Pancreas (tissue), 10 donors: ENCODE results near the gene IL36RN. TPM values are rescaled to one million over a fixed set of nuclear protein-coding genes. Genes with fewer than 3 reads are reported as not detected.

Experiments used
- ATAC-seq, 4 donors: fragments of 200-7000 bp; cut with Tn5 transposase; one replicate each; pipeline versions ENCODE4 v1.8.0 to v1.9.1; 2020; ENCODE audit warnings: mild to moderate bottlenecking in 4 of 4, moderate library complexity in 4 of 4
- DNase-seq, 6 donors: peaks; one replicate each; pipeline ENCODE4 v3.0.0-alpha.2; 2020
- FAIRE-seq: peaks from 2 replicates; lab custom pipeline; 2012; peaks lifted over from hg19 to GRCh38; lab: Jason Lieb, UNC
- H3K27ac ChIP-seq, 4 donors: fragments of 200-600 bp; sonication (generic); 1 replicate in 3 of 4; 2 replicates in 1 of 4; pipeline versions ENCODE4 v1.5.0 to v1.8.0; 2020
- H3K27me3 ChIP-seq, 4 donors: fragments of 200-600 bp; one replicate each; pipeline ENCODE4 v1.8.0; 2021
- H3K36me3 ChIP-seq, 3 donors: fragments of 200-600 bp; sonication (generic) in 1 of 3; one replicate each; pipeline versions ENCODE4 v1.5.0 to v1.8.0; 2020 to 2021
- H3K4me1 ChIP-seq, 3 donors: fragments of 200-600 bp; one replicate each; pipeline ENCODE4 v1.8.0; 2021
- H3K4me3 ChIP-seq, 4 donors: fragments of 200-600 bp; sonication (generic) in 2 of 4; one replicate each; pipeline versions ENCODE4 v1.5.0 to v1.8.0; 2020 to 2021
- H3K9me3 ChIP-seq, 4 donors: fragments of 200-600 bp; one replicate each; pipeline ENCODE4 v1.8.0; 2021
- WGBS, 2 donors: extraction: QIAGEN DNeasy Blood & Tissue Kit; methylation state at CpG; one replicate each; pipeline ENCODE4 v1.1.7; 2013; 5-methylcytosine and 5-hydroxymethylcytosine counted together
- intact Hi-C, 3 donors: fragments of 100-400 bp; cut with DNase I; formaldehyde crosslinking; loops; one replicate each; pipeline versions ENCODE4 v1.11.1 to v1.14.2; 2022
- polyA plus RNA-seq, 2 donors: library from polyadenylated mRNA; stranded (reverse); fragments of 200-250 nt; gene quantifications; one replicate each; pipeline ENCODE4 v1.2.3, GENCODE V29; 2013
- total RNA-seq, 6 donors: library from RNA; stranded (reverse); fragmentation: NEBNext Ultra II Directional in 4 of 6; extraction: Animal tissue kit (Norgen Biotek cat#: 25700) in 4 of 6; gene quantifications; one replicate each; pipeline versions ENCODE4 v1.2.1 to v1.2.4, GENCODE V29; 2021 to 2023
- TF ChIP-seq, protein P1 (sequence below), 4 donors: fragments of 200-600 bp; sonication (generic) in 3 of 4; IDR thresholded peaks; one replicate each; pipeline versions ENCODE4 v1.5.0 to v1.8.0; 2021; ENCODE audit warnings: antibody characterized with exemption in 4 of 4
- donor health status: healthy with polysubstance abuse.
- donor health status: DM: no; HTN: no; CAD: no; lungs with moderate emphysema.
- donor health status: DM: no; HTN: no; CAD: no.
- donor health status: control.
- donor health status: control.
- donor health status: Bipolar disorder and iron deficiency.
- donor health status: DM: yes; HTN: yes; CAD: no.
- donor health status: DM: no; HTN: no; CAD: no.
- donor health status: DM: no; HTN: no; CAD: no.
- donor health status: DM: yes; HTN: yes; CAD: no.

Gene IL36RN
- total and polyA plus RNA-seq, 8 donors = not detected

DNA sequence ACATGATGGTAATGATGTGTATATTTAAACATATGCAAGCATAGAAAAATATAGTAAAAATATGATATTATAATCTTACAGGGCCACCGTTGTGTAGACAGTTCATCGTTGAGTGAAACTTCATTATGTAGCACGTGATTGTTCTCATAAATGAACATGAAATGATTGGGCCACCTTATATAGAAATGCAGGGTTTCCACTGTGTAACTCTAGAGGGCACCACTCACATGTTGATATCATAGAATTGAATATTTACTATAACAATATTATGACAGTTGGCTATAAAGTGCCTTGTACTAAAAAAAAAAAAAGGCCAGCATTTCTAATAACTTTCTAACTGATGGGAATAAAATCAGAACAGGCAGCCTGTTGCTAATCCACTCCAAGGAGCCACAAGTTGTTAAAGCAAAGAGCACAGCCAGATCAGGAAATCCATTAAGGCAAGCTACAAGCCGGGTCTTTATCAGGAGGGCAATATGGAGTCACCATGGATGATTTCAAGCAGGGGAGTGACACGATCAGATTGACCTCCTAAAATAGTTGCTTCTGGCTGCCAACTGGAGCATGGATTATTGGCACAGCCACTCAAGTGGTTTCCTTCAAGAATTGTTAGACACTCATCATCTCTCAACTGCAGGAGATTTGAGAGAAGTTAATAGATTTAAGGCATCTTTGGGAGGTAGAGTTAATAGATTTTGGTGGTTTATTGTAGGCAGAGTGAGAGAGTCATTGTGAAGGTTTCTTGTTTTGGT lies 25.4 kb downstream of the IL36RN start:
- WGBS, 2 donors = 37 to 45% methylated on average over 5 of the region's 5 CpGs
- FAIRE-seq = no peak
- TF ChIP-seq, protein P1, sequence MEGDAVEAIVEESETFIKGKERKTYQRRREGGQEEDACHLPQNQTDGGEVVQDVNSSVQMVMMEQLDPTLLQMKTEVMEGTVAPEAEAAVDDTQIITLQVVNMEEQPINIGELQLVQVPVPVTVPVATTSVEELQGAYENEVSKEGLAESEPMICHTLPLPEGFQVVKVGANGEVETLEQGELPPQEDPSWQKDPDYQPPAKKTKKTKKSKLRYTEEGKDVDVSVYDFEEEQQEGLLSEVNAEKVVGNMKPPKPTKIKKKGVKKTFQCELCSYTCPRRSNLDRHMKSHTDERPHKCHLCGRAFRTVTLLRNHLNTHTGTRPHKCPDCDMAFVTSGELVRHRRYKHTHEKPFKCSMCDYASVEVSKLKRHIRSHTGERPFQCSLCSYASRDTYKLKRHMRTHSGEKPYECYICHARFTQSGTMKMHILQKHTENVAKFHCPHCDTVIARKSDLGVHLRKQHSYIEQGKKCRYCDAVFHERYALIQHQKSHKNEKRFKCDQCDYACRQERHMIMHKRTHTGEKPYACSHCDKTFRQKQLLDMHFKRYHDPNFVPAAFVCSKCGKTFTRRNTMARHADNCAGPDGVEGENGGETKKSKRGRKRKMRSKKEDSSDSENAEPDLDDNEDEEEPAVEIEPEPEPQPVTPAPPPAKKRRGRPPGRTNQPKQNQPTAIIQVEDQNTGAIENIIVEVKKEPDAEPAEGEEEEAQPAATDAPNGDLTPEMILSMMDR (IDR thresholded peaks at IDR 0.05) = peak in 2 of 4 donors; percentile 10 to 18
- Histone ChIP-seq H3K4me3 (no peak overlapping the region), H3K4me1 (no peaks in the 10 kb centered on the region), H3K27ac (no peak overlapping the region), H3K27me3 (no peaks in the 10 kb centered on the region), H3K9me3 (no peaks in the 10 kb centered on the region), H3K36me3 (no peaks in the 10 kb centered on the region)
- intact Hi-C loops = no loop called here
- no peak for DNase-seq
- ATAC-seq = peak in 3 of 4 donors; percentile 62 to 80 (median 66)

DNA sequence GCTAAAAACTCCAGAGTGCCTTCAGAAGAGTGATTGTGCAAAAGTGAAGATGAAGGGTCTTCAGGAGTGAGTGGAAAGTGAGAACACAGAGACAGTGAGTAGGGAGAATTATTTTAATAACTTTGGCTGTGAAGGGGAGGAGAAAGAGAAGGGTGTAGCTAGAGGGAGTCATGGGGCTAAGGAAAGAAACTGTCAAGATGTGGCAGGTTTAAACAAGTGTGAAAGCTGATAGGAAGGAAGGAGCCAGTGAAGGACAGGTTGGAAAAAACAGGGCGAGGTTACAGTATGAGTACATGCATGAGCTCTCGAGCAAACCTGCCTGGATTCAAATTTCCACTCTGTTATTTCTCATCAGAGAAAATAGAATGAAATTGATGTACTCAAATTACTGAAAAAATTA lies 26.5 kb downstream of the IL36RN start:
- no peaks in the 10 kb centered on the region for H3K36me3 ChIP-seq
- no peaks in the 10 kb centered on the region for H3K4me1 ChIP-seq
- H3K9me3 ChIP-seq = no peaks in the 10 kb centered on the region
- no peak overlapping the region for H3K27ac ChIP-seq
- no peaks in the 10 kb centered on the region for H3K27me3 ChIP-seq
- FAIRE-seq = no peak
- H3K4me3 ChIP-seq = no peak overlapping the region
- WGBS, 2 donors = 66 to 72% methylated on average over 2 of the region's 2 CpGs
- no peak for ATAC-seq
- TF ChIP-seq, protein P1 (IDR thresholded peaks at IDR 0.05) = no peak
- intact Hi-C loops = no loop called here
- DNase-seq = no peak

DNA sequence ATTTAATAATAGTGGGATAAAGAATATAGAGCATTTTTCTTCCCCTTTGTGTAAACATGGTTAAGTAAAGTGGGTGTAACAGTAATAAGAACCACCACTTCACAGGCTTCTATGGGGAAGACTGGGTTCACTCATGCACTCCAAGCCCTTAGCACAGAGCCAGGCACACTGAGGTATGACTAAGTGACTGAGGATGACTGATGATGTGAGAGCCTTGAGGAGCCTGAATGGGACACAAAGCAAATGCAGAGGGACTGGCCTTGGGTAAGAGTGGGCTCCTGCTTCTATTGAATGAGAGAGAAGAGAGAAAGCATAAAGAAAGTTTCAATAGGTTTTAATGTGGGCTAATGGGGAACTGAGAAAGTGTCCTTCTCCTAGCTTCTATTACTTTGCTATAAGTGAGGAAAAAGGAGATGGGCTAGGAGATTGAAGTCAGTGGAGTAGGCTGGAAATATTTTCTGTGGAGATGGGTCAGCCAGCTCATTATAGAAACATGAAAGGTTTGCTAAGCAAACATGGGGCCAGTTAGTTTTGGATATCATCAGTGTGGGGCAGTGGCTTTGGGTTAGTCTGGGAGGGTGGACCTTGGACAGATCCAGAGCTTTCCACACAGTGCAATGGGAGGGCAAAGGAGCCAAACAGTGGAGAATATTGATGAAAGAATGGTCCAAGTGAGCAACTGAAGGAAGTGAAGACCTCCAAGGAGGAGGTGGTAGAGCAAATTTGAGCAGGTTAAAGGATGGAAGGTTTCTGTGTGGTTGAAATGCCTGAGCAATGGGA lies 29.4 kb downstream of the IL36RN start:
- no peaks in the 10 kb centered on the region for H3K9me3 ChIP-seq
- no peak overlapping the region for H3K27ac ChIP-seq
- FAIRE-seq (no peak), DNase-seq (no peak), ATAC-seq (no peak)
- TF ChIP-seq, protein P1 (IDR thresholded peaks at IDR 0.05) = no peak
- H3K4me1 ChIP-seq = no peaks in the 10 kb centered on the region
- no peaks in the 10 kb centered on the region for H3K36me3 ChIP-seq
- intact Hi-C loops = no loop called here
- H3K4me3 ChIP-seq = no peak overlapping the region
- no peaks in the 10 kb centered on the region for H3K27me3 ChIP-seq

DNA sequence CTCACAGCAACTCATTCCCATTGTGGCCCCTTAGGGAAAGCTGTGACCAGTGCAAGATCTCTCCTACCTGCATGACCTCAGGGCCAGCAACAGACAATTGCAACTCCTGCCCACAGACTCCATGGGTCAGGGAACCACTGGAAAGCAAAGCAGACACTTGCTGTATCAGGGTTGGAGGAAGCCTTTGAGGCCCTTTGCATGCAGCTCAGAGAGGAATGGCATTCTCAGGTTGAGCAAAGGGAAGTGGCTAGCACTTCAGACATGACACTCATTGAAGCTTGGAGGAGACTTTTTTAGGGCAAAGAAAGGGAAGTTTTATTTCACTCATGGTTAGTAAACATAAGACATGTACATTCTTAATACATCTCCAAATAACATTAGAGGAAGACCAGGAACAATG lies 30.9 kb downstream of the IL36RN start:
- DNase-seq (no peak), ATAC-seq (peak in 1 of 4 donors; percentile 47), FAIRE-seq (no peak)
- TF ChIP-seq, protein P1 (IDR thresholded peaks at IDR 0.05) = no peak
- H3K4me1 ChIP-seq = no peaks in the 10 kb centered on the region
- H3K9me3 ChIP-seq = no peaks in the 10 kb centered on the region
- H3K36me3 ChIP-seq = no peaks in the 10 kb centered on the region
- no peak overlapping the region for H3K27ac ChIP-seq
- no peak overlapping the region for H3K4me3 ChIP-seq
- H3K27me3 ChIP-seq = no peaks in the 10 kb centered on the region
- intact Hi-C loops = no loop called here
